Suprapubic skin (tissue), 4 donors: ENCODE results near the gene VLDLR. TPM values are rescaled to one million over a fixed set of nuclear protein-coding genes. Genes with fewer than 3 reads are reported as not detected.

ENCODE experiments used
- DNase-seq, 2 donors: peaks; one replicate each; pipeline ENCODE4 v3.0.0-alpha.2; 2019; ENCODE audit warnings: low spot score in 2 of 2
- H3K27ac ChIP-seq: fragments of 200-600 bp; sonication (generic); one replicate; pipeline ENCODE4 v1.5.1; 2019
- H3K27me3 ChIP-seq: fragments of 200-600 bp; sonication (generic); one replicate; pipeline ENCODE4 v1.5.1; 2019
- H3K36me3 ChIP-seq: fragments of 200-600 bp; sonication (generic); one replicate; pipeline ENCODE4 v1.5.1; 2019
- H3K4me1 ChIP-seq: fragments of 200-600 bp; sonication (generic); one replicate; pipeline ENCODE4 v1.5.1; 2019
- H3K4me3 ChIP-seq: fragments of 200-600 bp; sonication (generic); one replicate; pipeline ENCODE4 v1.5.1; 2019; ENCODE audit warnings: mild to moderate bottlenecking
- H3K9me3 ChIP-seq: fragments of 200-600 bp; sonication (generic); one replicate; pipeline ENCODE4 v1.5.1; 2019
- CTCF ChIP-seq, 2 donors: fragments of 200-600 bp in 1 of 2; fragments of 450-650 bp in 1 of 2; sonication (generic) in 1 of 2; IDR thresholded peaks; one replicate each; pipeline ENCODE4 v1.5.1; 2016 to 2019; ENCODE audit warnings: antibody characterized with exemption in 2 of 2, mild to moderate bottlenecking in 1 of 2, moderate library complexity in 1 of 2
- EP300 ChIP-seq: sonication (generic); formaldehyde crosslinking; IDR thresholded peaks from one replicate; pipeline ENCODE4 v1.6.1; 2017; ENCODE audit warnings: antibody characterized with exemption
- POLR2A ChIP-seq, 2 donors: fragments of 450-650 bp; IDR thresholded peaks; one replicate each; pipeline ENCODE4 v1.6.1; 2017; ENCODE audit warnings: antibody characterized with exemption in 2 of 2, mild to moderate bottlenecking in 2 of 2, moderate library complexity in 2 of 2
- POLR2AphosphoS5 ChIP-seq, 3 donors: sonication (generic); formaldehyde crosslinking; IDR thresholded peaks; one replicate each; pipeline ENCODE4 v1.6.1; 2017; ENCODE audit warnings: antibody characterized with exemption in 3 of 3
- WGBS: methylation state at CpG from one replicate; pipeline ENCODE4 v1.1.5; 2018; 5-methylcytosine and 5-hydroxymethylcytosine counted together
- total RNA-seq, 4 donors: library from RNA; depleted of rRNA; stranded (reverse); fragments of >200 nt; gene quantifications; one replicate each; pipeline ENCODE4 v1.1.0, GENCODE V29; 2016

Gene VLDLR
- total RNA-seq, 4 donors from 2014 or later = 1.1 to 8.4 (median 6.9) TPM

GRCh38 chr9:2624051-2624682 is 2.6 kb downstream of the VLDLR start:
- TF ChIP-seq CTCF (IDR thresholded peaks at IDR 0.05) = no peak
- no peak for TF ChIP-seq EP300
- no peak for TF ChIP-seq POLR2A (IDR thresholded peaks at IDR 0.05)
- no peak for TF ChIP-seq POLR2AphosphoS5 (IDR thresholded peaks at IDR 0.05)
- WGBS = 100% methylated on average over 1 of the region's 1 CpG
- no peaks in the 10 kb centered on the region for H3K27me3 ChIP-seq
- peak overlapping the region; percentile 68 for H3K4me3 ChIP-seq
- H3K9me3 ChIP-seq = no peaks in the 10 kb centered on the region
- no peaks in the 10 kb centered on the region for H3K36me3 ChIP-seq
- DNase-seq = no peak
- no peak overlapping the region for H3K27ac ChIP-seq
- H3K4me1 ChIP-seq = peaks cover 30% of the 10 kb centered on the region

GRCh38 chr9:2625427-2625826 is 3.8 kb downstream of the VLDLR start:
- Histone ChIP-seq H3K27me3 (no peaks in the 10 kb centered on the region), H3K4me3 (no peak overlapping the region), H3K36me3 (no peaks in the 10 kb centered on the region), H3K27ac (no peak overlapping the region), H3K9me3 (no peaks in the 10 kb centered on the region), H3K4me1 (peaks cover 30% of the 10 kb centered on the region)
- DNase-seq = no peak
- WGBS = 86% methylated on average over 4 of the region's 4 CpGs
- TF ChIP-seq POLR2A (IDR thresholded peaks at IDR 0.05) = no peak
- no peak for TF ChIP-seq POLR2AphosphoS5 (IDR thresholded peaks at IDR 0.05)
- no peak for TF ChIP-seq EP300
- TF ChIP-seq CTCF (IDR thresholded peaks at IDR 0.05) = no peak

- H3K4me3 ChIP-seq = no peak overlapping the region
- WGBS = 93% methylated on average over 5 of the region's 5 CpGs
- no peak for DNase-seq
- no peak for TF ChIP-seq POLR2AphosphoS5 (IDR thresholded peaks at IDR 0.05)
- no peaks in the 10 kb centered on the region for H3K27me3 ChIP-seq
- no peaks in the 10 kb centered on the region for H3K9me3 ChIP-seq
- no peaks in the 10 kb centered on the region for H3K36me3 ChIP-seq
- H3K27ac ChIP-seq = no peak overlapping the region
- no peaks in the 10 kb centered on the region for H3K4me1 ChIP-seq
Measured at GRCh38 chr9:2628919-2629318, 7.3 kb downstream of the VLDLR start.

- Histone ChIP-seq H3K36me3 (no peaks in the 10 kb centered on the region), H3K27me3 (no peaks in the 10 kb centered on the region), H3K4me3 (no peak overlapping the region), H3K4me1 (no peaks in the 10 kb centered on the region), H3K27ac (no peak overlapping the region), H3K9me3 (no peaks in the 10 kb centered on the region)
- no peak for DNase-seq
- 93% methylated on average over 2 of the region's 2 CpGs for WGBS
- TF ChIP-seq EP300 = no peak
- TF ChIP-seq POLR2AphosphoS5 (IDR thresholded peaks at IDR 0.05) = no peak
- no peak for TF ChIP-seq CTCF (IDR thresholded peaks at IDR 0.05)
- TF ChIP-seq POLR2A (IDR thresholded peaks at IDR 0.05) = no peak
Measured at GRCh38 chr9:2630158-2630557, 8.6 kb downstream of the VLDLR start.

GRCh38 chr9:2631263-2631662 is 9.7 kb downstream of the VLDLR start:
- H3K4me1 ChIP-seq = no peaks in the 10 kb centered on the region
- no peaks in the 10 kb centered on the region for H3K9me3 ChIP-seq
- H3K27ac ChIP-seq = no peak overlapping the region
- DNase-seq = no peak
- no peaks in the 10 kb centered on the region for H3K36me3 ChIP-seq
- TF ChIP-seq CTCF (IDR thresholded peaks at IDR 0.05) = no peak
- no peak overlapping the region for H3K4me3 ChIP-seq
- 88% methylated on average over 1 of the region's 1 CpG for WGBS
- no peaks in the 10 kb centered on the region for H3K27me3 ChIP-seq

GRCh38 chr9:2634153-2634552 is 12.6 kb downstream of the VLDLR start:
- Histone ChIP-seq H3K4me3 (no peak overlapping the region), H3K9me3 (no peaks in the 10 kb centered on the region), H3K27ac (no peak overlapping the region), H3K27me3 (no peaks in the 10 kb centered on the region), H3K4me1 (no peaks in the 10 kb centered on the region), H3K36me3 (no peaks in the 10 kb centered on the region)
- WGBS = 66% methylated on average over 8 of the region's 8 CpGs
- TF ChIP-seq POLR2A (IDR thresholded peaks at IDR 0.05) = no peak
- TF ChIP-seq POLR2AphosphoS5 (IDR thresholded peaks at IDR 0.05) = no peak
- TF ChIP-seq CTCF (IDR thresholded peaks at IDR 0.05) = no peak
- TF ChIP-seq EP300 = no peak
- no peak for DNase-seq
